ENCODE measurements around the gene CCDC102B.
"Not testable (repeated sequence)": the region's sequence is repeated elsewhere in the genome, so short reads cannot be mapped to it uniquely, and the experiment has no call there.

CCDC102B gene

GRCh38 chr18:68865503-68865902 lies 67.6 kb downstream of the CCDC102B start:
- DNase-seq, result no peak
- in situ Hi-C loops (cut with HindIII; ENCODE audit: low pct_ligation_motif_present, low pct_unique_long_range_greater_than_20kb, low sequenced_read_pairs), result no loop called here

- no peak for DNase-seq
- in situ Hi-C loops (cut with HindIII; ENCODE audit: low pct_ligation_motif_present, low pct_unique_long_range_greater_than_20kb, low sequenced_read_pairs), result no loop called here
These were observed 75.1 kb downstream of the CCDC102B start for GRCh38 chr18:68873003-68873402.

- DNase-seq, result no peak
These were observed 76.5 kb downstream of the CCDC102B start for GRCh38 chr18:68874361-68874760.

GRCh38 chr18:68879947-68880346 lies 82.1 kb downstream of the CCDC102B start:
- in situ Hi-C loops (cut with HindIII; ENCODE audit: low pct_ligation_motif_present, low pct_unique_long_range_greater_than_20kb, low sequenced_read_pairs); DNase-seq: not testable (repeated sequence)

More at GRCh38 chr18:68874361-68874760, 76.5 kb downstream of the CCDC102B start:
- in situ Hi-C loops (cut with HindIII; ENCODE audit: low pct_ligation_motif_present, low pct_unique_long_range_greater_than_20kb, low sequenced_read_pairs), result no loop called here

- in situ Hi-C loops (cut with HindIII; ENCODE audit: low pct_ligation_motif_present, low pct_unique_long_range_greater_than_20kb, low sequenced_read_pairs), result no loop called here
- no peak for DNase-seq
These were observed 89.5 kb downstream of the CCDC102B start for GRCh38 chr18:68887410-68887809.

- no peak for DNase-seq
These were observed 95.5 kb downstream of the CCDC102B start for GRCh38 chr18:68893354-68893753.

GRCh38 chr18:68897286-68897685 lies 99.4 kb downstream of the CCDC102B start:
- no peak for DNase-seq
- in situ Hi-C loops (cut with HindIII; ENCODE audit: low pct_ligation_motif_present, low pct_unique_long_range_greater_than_20kb, low sequenced_read_pairs), result no loop called here

More at GRCh38 chr18:68893354-68893753, 95.5 kb downstream of the CCDC102B start:
- in situ Hi-C loops (cut with HindIII; ENCODE audit: low pct_ligation_motif_present, low pct_unique_long_range_greater_than_20kb, low sequenced_read_pairs), result no loop called here

- in situ Hi-C loops (cut with HindIII; ENCODE audit: low pct_ligation_motif_present, low pct_unique_long_range_greater_than_20kb, low sequenced_read_pairs), result no loop called here
- DNase-seq, result no peak
These were observed 111.7 kb downstream of the CCDC102B start for GRCh38 chr18:68909579-68909978.

- no peak for DNase-seq
- in situ Hi-C loops (cut with HindIII; ENCODE audit: low pct_ligation_motif_present, low pct_unique_long_range_greater_than_20kb, low sequenced_read_pairs), result no loop called here
These were observed 117.2 kb downstream of the CCDC102B start for GRCh38 chr18:68915061-68915460.

GRCh38 chr18:68916734-68917133 lies 118.9 kb downstream of the CCDC102B start:
- in situ Hi-C loops (cut with HindIII; ENCODE audit: low pct_ligation_motif_present, low pct_unique_long_range_greater_than_20kb, low sequenced_read_pairs), result no loop called here
- DNase-seq, result no peak

GRCh38 chr18:68918216-68918615 lies 120.3 kb downstream of the CCDC102B start:
- in situ Hi-C loops (cut with HindIII; ENCODE audit: low pct_ligation_motif_present, low pct_unique_long_range_greater_than_20kb, low sequenced_read_pairs), result no loop called here
- DNase-seq, result no peak

- DNase-seq, result no peak
- in situ Hi-C loops (cut with HindIII; ENCODE audit: low pct_ligation_motif_present, low pct_unique_long_range_greater_than_20kb, low sequenced_read_pairs), result no loop called here
These were observed 122.0 kb downstream of the CCDC102B start for GRCh38 chr18:68919900-68920299.

- in situ Hi-C loops (cut with HindIII; ENCODE audit: low pct_ligation_motif_present, low pct_unique_long_range_greater_than_20kb, low sequenced_read_pairs), result no loop called here
- DNase-seq, result no peak
These were observed 124.5 kb downstream of the CCDC102B start for GRCh38 chr18:68922392-68922791.

GRCh38 chr18:68925268-68925667 lies 127.4 kb downstream of the CCDC102B start:
- peak; percentile 2 for DNase-seq
- in situ Hi-C loops (cut with HindIII; ENCODE audit: low pct_ligation_motif_present, low pct_unique_long_range_greater_than_20kb, low sequenced_read_pairs), result no loop called here

GRCh38 chr18:68928762-68929675 lies 131.1 kb downstream of the CCDC102B start:
- in situ Hi-C loops (cut with HindIII; ENCODE audit: low pct_ligation_motif_present, low pct_unique_long_range_greater_than_20kb, low sequenced_read_pairs), result no loop called here
- DNase-seq, result no peak

- in situ Hi-C loops (cut with HindIII; ENCODE audit: low pct_ligation_motif_present, low pct_unique_long_range_greater_than_20kb, low sequenced_read_pairs), result no loop called here
- no peak for DNase-seq
These were observed 137.8 kb downstream of the CCDC102B start for GRCh38 chr18:68935686-68936085.

GRCh38 chr18:68937029-68937599 lies 139.2 kb downstream of the CCDC102B start:
- in situ Hi-C loops (cut with HindIII; ENCODE audit: low pct_ligation_motif_present, low pct_unique_long_range_greater_than_20kb, low sequenced_read_pairs), result no loop called here

GRCh38 chr18:68940039-68940438 lies 142.2 kb downstream of the CCDC102B start:
- in situ Hi-C loops (cut with HindIII; ENCODE audit: low pct_ligation_motif_present, low pct_unique_long_range_greater_than_20kb, low sequenced_read_pairs), result no loop called here

More at GRCh38 chr18:68937029-68937599, 139.2 kb downstream of the CCDC102B start:
- DNase-seq, result no peak

GRCh38 chr18:68940754-68941153 lies 142.9 kb downstream of the CCDC102B start:
- in situ Hi-C loops (cut with HindIII; ENCODE audit: low pct_ligation_motif_present, low pct_unique_long_range_greater_than_20kb, low sequenced_read_pairs), result no loop called here
- no peak for DNase-seq

More at GRCh38 chr18:68940039-68940438, 142.2 kb downstream of the CCDC102B start:
- no peak for DNase-seq

GRCh38 chr18:68942230-68942629 lies 144.3 kb downstream of the CCDC102B start:
- in situ Hi-C loops (cut with HindIII; ENCODE audit: low pct_ligation_motif_present, low pct_unique_long_range_greater_than_20kb, low sequenced_read_pairs), result no loop called here
- no peak for DNase-seq
